Adrenal gland (tissue), 5 donors: ENCODE measurements around the gene WIPF3.

Experiments used
- POLR2A ChIP-seq, 2 donors: fragments of 450-650 bp; IDR thresholded peaks; one replicate each; pipeline ENCODE4 v1.6.1; 2017; ENCODE audit warnings: antibody characterized with exemption in 2 of 2, mild to moderate bottlenecking in 2 of 2, moderate library complexity in 1 of 2
- TF ChIP-seq, protein P1 (sequence below), 6 experiments: fragments of 450-650 bp in 4 of 6; fragments of 200-600 bp in 2 of 6; sonication (generic) in 1 of 6; IDR thresholded peaks; 1 replicate in 5 of 6; 2 replicates in 1 of 6; pipeline versions ENCODE4 v1.5.1 to v1.8.0; 2016 to 2021; ENCODE audit warnings: antibody characterized with exemption in 6 of 6, mild to moderate bottlenecking in 2 of 6, moderate library complexity in 1 of 6
- donor health status: DM: no; HTN: no; CAD: no.

DNA sequence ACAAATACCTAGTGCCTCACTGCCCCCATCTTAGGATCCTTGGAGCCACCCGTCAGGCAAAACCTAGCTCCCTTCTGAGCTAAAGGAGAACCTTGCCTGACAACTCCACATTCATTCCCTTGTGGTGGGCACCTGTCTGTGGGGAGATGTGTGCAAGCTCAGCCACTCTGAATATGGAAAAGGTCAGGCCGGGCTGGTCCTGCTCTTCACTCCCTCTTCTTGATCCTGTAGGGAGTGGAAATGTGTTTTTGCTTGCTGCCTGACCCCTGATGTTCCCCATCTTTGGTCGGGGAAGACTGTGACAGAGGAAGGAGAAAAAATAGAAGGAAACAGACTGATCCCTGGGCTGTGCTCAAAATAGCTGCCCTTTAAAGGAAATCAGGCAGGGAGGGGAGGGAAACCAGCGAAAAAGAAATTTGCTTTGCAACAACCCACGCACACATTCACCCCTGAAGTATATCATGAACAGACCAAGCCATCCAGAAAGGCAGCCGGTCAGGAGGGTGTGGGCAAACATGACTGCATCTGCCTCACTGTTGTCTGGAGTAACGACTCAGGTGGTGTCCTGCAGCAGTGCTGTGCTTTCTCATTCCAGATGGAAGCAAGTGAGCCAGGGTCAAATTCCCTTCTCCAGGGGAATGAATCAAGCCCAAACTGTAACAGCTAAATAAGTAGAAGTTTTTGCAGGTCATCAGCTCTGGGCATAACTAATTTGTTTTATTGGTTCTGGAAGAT, 109.3 kb downstream of the WIPF3 start:
- TF ChIP-seq, protein P1, sequence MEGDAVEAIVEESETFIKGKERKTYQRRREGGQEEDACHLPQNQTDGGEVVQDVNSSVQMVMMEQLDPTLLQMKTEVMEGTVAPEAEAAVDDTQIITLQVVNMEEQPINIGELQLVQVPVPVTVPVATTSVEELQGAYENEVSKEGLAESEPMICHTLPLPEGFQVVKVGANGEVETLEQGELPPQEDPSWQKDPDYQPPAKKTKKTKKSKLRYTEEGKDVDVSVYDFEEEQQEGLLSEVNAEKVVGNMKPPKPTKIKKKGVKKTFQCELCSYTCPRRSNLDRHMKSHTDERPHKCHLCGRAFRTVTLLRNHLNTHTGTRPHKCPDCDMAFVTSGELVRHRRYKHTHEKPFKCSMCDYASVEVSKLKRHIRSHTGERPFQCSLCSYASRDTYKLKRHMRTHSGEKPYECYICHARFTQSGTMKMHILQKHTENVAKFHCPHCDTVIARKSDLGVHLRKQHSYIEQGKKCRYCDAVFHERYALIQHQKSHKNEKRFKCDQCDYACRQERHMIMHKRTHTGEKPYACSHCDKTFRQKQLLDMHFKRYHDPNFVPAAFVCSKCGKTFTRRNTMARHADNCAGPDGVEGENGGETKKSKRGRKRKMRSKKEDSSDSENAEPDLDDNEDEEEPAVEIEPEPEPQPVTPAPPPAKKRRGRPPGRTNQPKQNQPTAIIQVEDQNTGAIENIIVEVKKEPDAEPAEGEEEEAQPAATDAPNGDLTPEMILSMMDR (IDR thresholded peaks at IDR 0.05) = no peak
- TF ChIP-seq POLR2A (IDR thresholded peaks at IDR 0.05) = no peak
